Common myeloid progenitor, CD34-positive (primary cell): ENCODE data around the gene STX8.

Source experiments
- CTCF ChIA-PET: fragments of 350-600 bp; sonication (Branson Sonifier 250); formaldehyde crosslinking; loops from one replicate; lab custom pipeline; 2021; ENCODE audit warnings: antibody characterized with exemption; lab: Charles Lee
- POLR2A ChIA-PET: fragments of 350-600 bp; sonication (Branson Sonifier 250); formaldehyde crosslinking; loops from one replicate; lab custom pipeline; 2021; ENCODE audit warnings: antibody characterized with exemption; lab: Charles Lee
- DNase-seq, 3 donors: peaks; one replicate each; pipeline versions ENCODE4 v3.0.0 to v3.0.0-alpha.2; 2013
- H3K27ac ChIP-seq, 2 experiments: 1 replicate in 1 of 2; 2 replicates in 1 of 2; pipeline ENCODE4 v1.7.0; 2013; ENCODE audit warnings: inconsistent platforms in 2 of 2, low read length in 2 of 2, mild to moderate bottlenecking in 2 of 2, low read depth in 1 of 2, moderate library complexity in 1 of 2; ENCODE audit not compliant: severe bottlenecking in 2 of 2, insufficient read depth in 1 of 2, poor library complexity in 1 of 2
- H3K27me3 ChIP-seq, 5 experiments: replicated peaks in 2 of 5; 1 replicate in 3 of 5; 2 replicates in 2 of 5; pipeline versions ENCODE4 v1.6.1 to v1.7.0; 2013; ENCODE audit warnings: low read length in 4 of 5, mild to moderate bottlenecking in 2 of 5, moderate library complexity in 2 of 5, inconsistent platforms in 1 of 5; ENCODE audit not compliant: insufficient read depth in 5 of 5, control insufficient read depth in 4 of 5
- H3K36me3 ChIP-seq, 4 experiments: 1 replicate in 2 of 4; 2 replicates in 2 of 4; pipeline versions ENCODE4 v1.6.1 to v1.7.0; 2013; ENCODE audit warnings: low read length in 3 of 4, control low read depth in 1 of 4, mild to moderate bottlenecking in 1 of 4; ENCODE audit not compliant: control insufficient read depth in 4 of 4, insufficient read depth in 4 of 4
- H3K4me1 ChIP-seq, 4 experiments: 1 replicate in 3 of 4; 2 replicates in 1 of 4; pipeline versions ENCODE4 v1.6.1 to v1.7.1; 2013; ENCODE audit warnings: low read length in 3 of 4, mild to moderate bottlenecking in 3 of 4, control low read depth in 1 of 4, inconsistent platforms in 1 of 4, moderate library complexity in 1 of 4; ENCODE audit not compliant: control insufficient read depth in 4 of 4, insufficient read depth in 4 of 4; ENCODE audit errors: control extremely low read depth in 1 of 4
- H3K4me3 ChIP-seq, 7 experiments: 1 replicate in 4 of 7; 2 replicates in 3 of 7; pipeline versions ENCODE4 v1.5.1 to v1.7.0; 2013; ENCODE audit warnings: mild to moderate bottlenecking in 7 of 7, low read length in 6 of 7, moderate library complexity in 6 of 7, inconsistent platforms in 2 of 7, low read depth in 2 of 7, control low read depth in 1 of 7; ENCODE audit not compliant: insufficient read depth in 4 of 7, control insufficient read depth in 1 of 7; ENCODE audit errors: extremely low read depth in 1 of 7
- H3K9me3 ChIP-seq, 5 experiments: 1 replicate in 4 of 5; 2 replicates in 1 of 5; pipeline versions ENCODE4 v1.6.1 to v1.7.1; 2013; ENCODE audit warnings: low read length in 4 of 5, mild to moderate bottlenecking in 2 of 5, inconsistent platforms in 1 of 5, low read depth in 1 of 5, moderate library complexity in 1 of 5; ENCODE audit not compliant: control insufficient read depth in 4 of 5, insufficient read depth in 2 of 5; ENCODE audit errors: control extremely low read depth in 1 of 5
- WGBS: methylation state at CpG from one replicate; pipeline ENCODE4 v1.1.5; 2013; ENCODE audit not compliant: insufficient coverage; 5-methylcytosine and 5-hydroxymethylcytosine counted together

Gene STX8

DNA sequence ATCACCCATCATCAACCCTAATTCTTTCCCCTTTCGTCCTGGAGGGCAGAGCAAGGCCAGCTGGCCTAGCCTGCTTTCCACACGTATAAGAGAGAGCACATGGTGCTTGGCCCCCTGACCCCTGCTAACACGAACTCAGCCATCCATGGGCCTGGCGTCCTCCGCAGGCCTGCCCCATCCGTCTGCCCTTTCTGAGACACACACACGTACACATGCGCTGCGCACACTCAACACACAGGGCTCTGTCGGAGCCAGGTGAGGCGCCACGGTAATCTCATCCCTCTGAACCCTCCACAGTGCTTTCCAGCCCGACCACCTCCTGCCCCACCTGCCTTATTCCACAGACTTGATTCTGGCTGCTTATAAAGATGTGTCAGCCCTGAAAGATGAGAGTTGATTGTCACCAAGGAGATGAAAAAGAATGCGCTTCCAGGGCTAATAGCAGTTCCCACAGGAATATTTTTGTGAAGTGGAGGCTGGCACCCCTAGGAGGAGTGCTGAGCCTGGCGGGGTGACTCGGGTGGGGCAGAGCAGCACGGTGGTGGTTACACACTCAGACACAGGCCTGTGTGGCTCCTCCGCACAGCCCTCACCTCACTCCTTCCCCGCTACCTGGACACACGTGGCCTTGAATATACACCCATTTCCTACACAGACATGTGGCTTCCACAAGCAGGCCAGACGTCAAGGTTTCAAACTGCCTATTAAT lies 326.2 kb downstream of the STX8 start:
- ChIA-PET POLR2A (no interaction called here), CTCF (interaction anchor here (1.3 kb wide), 1 partner anchor 12 kb away, joined by 4 read pairs; no protein-coding TSS in a partner anchor)
- 98% methylated on average over 17 of the region's 21 CpGs for WGBS

GRCh38 chr17:9247401-9247938 lies 328.1 kb downstream of the STX8 start:
- ChIA-PET CTCF (no interaction called here), POLR2A (no interaction called here)
- Histone ChIP-seq H3K9me3 (no peaks in the 10 kb centered on the region), H3K4me1 (peaks cover 0 to 9% (median 0%) of the 10 kb centered on the region in 4 experiments), H3K36me3 (peaks cover 0 to 7% (median 2%) of the 10 kb centered on the region in 4 experiments), H3K27ac (no peak overlapping the region), H3K27me3 (no peaks in the 10 kb centered on the region), H3K4me3 (no peak overlapping the region)
- DNase-seq, result no peak
- WGBS, result over 99% methylated on average over 17 of the region's 21 CpGs

More for the DNA sequence above, 326.2 kb downstream of the STX8 start:
- Histone ChIP-seq H3K27ac (no peak overlapping the region), H3K27me3 (no peaks in the 10 kb centered on the region), H3K36me3 (peaks cover 0 to 7% (median 2%) of the 10 kb centered on the region in 4 experiments), H3K4me3 (no peak overlapping the region), H3K4me1 (peaks cover 0 to 20% (median under 1%) of the 10 kb centered on the region in 4 experiments), H3K9me3 (no peaks in the 10 kb centered on the region)
- no peak for DNase-seq

- Histone ChIP-seq H3K9me3 (no peaks in the 10 kb centered on the region), H3K27me3 (no peaks in the 10 kb centered on the region), H3K4me3 (no peak overlapping the region), H3K27ac (no peak overlapping the region), H3K36me3 (peaks cover 0 to 7% (median 4%) of the 10 kb centered on the region in 4 experiments), H3K4me1 (peaks cover 0 to 22% (median 20%) of the 10 kb centered on the region in 4 experiments)
- ChIA-PET POLR2A (no interaction called here), CTCF (no interaction called here)
- no peak for DNase-seq
- 95% methylated on average over 15 of the region's 21 CpGs for WGBS
Observed at GRCh38 chr17:9244066-9245052, 331.3 kb downstream of the STX8 start.

GRCh38 chr17:9242983-9243382 lies 332.6 kb downstream of the STX8 start:
- no peak overlapping the region for H3K27ac ChIP-seq
- H3K4me3 ChIP-seq, result no peak overlapping the region
- peaks cover 0 to 32% (median 30%) of the 10 kb centered on the region in 4 experiments for H3K4me1 ChIP-seq
- no peaks in the 10 kb centered on the region for H3K27me3 ChIP-seq
- ChIA-PET CTCF (interaction anchor here (0.7 to 1.2 kb wide), 2 partner anchors 11 to 13 kb away, joined by 3 to 4 read pairs; no protein-coding TSS in a partner anchor), POLR2A (no interaction called here)
- peaks cover 0 to 3% (median 2%) of the 10 kb centered on the region in 4 experiments for H3K36me3 ChIP-seq
- H3K9me3 ChIP-seq, result no peaks in the 10 kb centered on the region
- WGBS, result 96% methylated on average over 6 of the region's 8 CpGs
- DNase-seq, result no peak

GRCh38 chr17:9242497-9242881 lies 333.1 kb downstream of the STX8 start:
- Histone ChIP-seq H3K27ac (no peak overlapping the region), H3K36me3 (peaks cover 0 to 3% (median under 1%) of the 10 kb centered on the region in 4 experiments), H3K4me3 (no peak overlapping the region), H3K9me3 (no peaks in the 10 kb centered on the region), H3K27me3 (no peaks in the 10 kb centered on the region), H3K4me1 (peaks cover 0 to 36% (median 32%) of the 10 kb centered on the region in 4 experiments)
- ChIA-PET POLR2A (no interaction called here), CTCF (interaction anchor here (0.7 to 1.2 kb wide), 2 partner anchors 10 to 14 kb away, joined by 3 to 4 read pairs; no protein-coding TSS in a partner anchor)
- 86% methylated on average over 9 of the region's 16 CpGs for WGBS
- DNase-seq, result no peak

- DNase-seq, result no peak
- Histone ChIP-seq H3K4me3 (no peak overlapping the region), H3K9me3 (no peaks in the 10 kb centered on the region), H3K36me3 (peaks cover 0 to 3% (median under 1%) of the 10 kb centered on the region in 4 experiments), H3K4me1 (peaks cover 0 to 36% (median 32%) of the 10 kb centered on the region in 4 experiments), H3K27me3 (no peaks in the 10 kb centered on the region), H3K27ac (no peak overlapping the region)
- CTCF ChIA-PET, result interaction anchor here (1.9 kb wide), 1 partner anchor 13 kb away, joined by 4 read pairs; no protein-coding TSS in a partner anchor
- POLR2A ChIA-PET, result no interaction called here
- WGBS, result 93% methylated on average over 14 of the region's 16 CpGs
Observed at GRCh38 chr17:9241774-9242496, 333.7 kb downstream of the STX8 start.
